ENCODE measurements around the gene TEKT1. TPM values are rescaled to one million over a fixed set of nuclear protein-coding genes. Genes with fewer than 3 reads are reported as not detected.

TEKT1 gene
- total and polyA plus RNA-seq, 3 donors from 2014 or later, result 7.0 to 61.3 (median 15.6) TPM

DNA sequence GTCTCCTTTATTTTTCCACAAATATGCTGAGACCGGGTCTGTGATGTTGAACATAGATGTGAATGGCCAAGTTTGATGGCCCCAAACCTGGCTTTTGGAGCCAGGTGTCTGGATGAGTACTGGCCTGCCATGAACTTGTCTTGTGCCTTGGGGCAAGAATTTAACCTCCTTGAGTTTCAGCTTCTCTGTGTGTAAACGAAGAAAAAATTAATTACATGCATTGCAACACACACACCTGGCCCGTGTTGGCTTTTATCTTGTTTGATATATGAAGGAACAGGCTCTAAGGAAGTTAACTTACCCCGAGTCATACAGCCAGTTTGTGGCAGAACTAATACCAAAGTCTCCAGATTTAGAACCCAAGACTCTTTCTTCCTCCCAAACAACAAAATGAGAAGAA lies 42.4 kb downstream of the TEKT1 start:
- intact Hi-C loops (cut with DNase I; ENCODE audit: low total_unique reads), result no loop called here
- TF ChIP-seq, protein P1, sequence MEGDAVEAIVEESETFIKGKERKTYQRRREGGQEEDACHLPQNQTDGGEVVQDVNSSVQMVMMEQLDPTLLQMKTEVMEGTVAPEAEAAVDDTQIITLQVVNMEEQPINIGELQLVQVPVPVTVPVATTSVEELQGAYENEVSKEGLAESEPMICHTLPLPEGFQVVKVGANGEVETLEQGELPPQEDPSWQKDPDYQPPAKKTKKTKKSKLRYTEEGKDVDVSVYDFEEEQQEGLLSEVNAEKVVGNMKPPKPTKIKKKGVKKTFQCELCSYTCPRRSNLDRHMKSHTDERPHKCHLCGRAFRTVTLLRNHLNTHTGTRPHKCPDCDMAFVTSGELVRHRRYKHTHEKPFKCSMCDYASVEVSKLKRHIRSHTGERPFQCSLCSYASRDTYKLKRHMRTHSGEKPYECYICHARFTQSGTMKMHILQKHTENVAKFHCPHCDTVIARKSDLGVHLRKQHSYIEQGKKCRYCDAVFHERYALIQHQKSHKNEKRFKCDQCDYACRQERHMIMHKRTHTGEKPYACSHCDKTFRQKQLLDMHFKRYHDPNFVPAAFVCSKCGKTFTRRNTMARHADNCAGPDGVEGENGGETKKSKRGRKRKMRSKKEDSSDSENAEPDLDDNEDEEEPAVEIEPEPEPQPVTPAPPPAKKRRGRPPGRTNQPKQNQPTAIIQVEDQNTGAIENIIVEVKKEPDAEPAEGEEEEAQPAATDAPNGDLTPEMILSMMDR (IDR thresholded peaks at IDR 0.05), result no peak
- TF ChIP-seq POLR2A (IDR thresholded peaks at IDR 0.05), result no peak
- Histone ChIP-seq H3K4me1 (no peaks in the 10 kb centered on the region), H3K27me3 (no peaks in the 10 kb centered on the region), H3K27ac (no peak overlapping the region), H3K4me3 (no peak overlapping the region), H3K9me3 (no peaks in the 10 kb centered on the region), H3K36me3 (ENCODE audit: low read depth, missing control alignments) (no peaks in the 10 kb centered on the region)
- 82 to 83% methylated on average over 4 of the region's 4 CpGs for WGBS, 2 donors
- no peak for DNase-seq

DNA sequence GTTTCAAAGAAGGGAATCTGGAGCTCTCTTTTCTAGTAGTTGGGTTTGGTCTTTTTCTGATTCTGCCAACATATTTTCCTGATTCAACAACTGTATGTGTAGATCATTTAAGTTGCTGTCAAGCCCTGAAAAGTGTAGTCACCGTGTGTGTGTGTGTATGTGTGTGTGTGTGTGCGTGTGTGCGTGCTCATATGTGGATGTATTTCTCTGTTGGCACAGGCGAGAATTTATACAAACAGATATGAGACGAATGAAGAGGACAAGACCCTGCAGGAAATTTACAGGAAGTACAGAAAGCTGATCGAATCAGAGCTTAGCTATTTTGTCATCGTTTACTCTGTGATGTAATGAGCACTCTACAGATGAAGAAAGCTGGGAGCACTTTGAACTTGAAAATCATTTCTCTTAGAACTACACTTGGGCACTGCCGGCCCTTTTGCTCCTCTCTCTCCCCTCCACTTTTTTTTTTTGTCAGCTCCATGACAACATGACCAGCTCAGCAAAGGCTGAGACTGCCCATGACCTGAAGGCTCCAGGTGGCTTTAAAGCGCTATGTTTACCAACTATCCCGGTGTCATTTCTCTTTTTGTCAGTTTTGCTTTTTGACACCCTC lies 44.3 kb downstream of the TEKT1 start:
- Histone ChIP-seq H3K36me3 (ENCODE audit: low read depth, missing control alignments) (no peaks in the 10 kb centered on the region), H3K9me3 (no peaks in the 10 kb centered on the region), H3K27ac (no peak overlapping the region), H3K4me1 (no peaks in the 10 kb centered on the region), H3K4me3 (no peak overlapping the region), H3K27me3 (no peaks in the 10 kb centered on the region)
- 66 to 68% methylated on average over 10 of the region's 10 CpGs for WGBS, 2 donors
- TF ChIP-seq, protein P1 (IDR thresholded peaks at IDR 0.05), result no peak
- no peak for TF ChIP-seq POLR2A (IDR thresholded peaks at IDR 0.05)
- intact Hi-C loops (cut with DNase I; ENCODE audit: low total_unique reads), result no loop called here
- DNase-seq, result no peak

DNA sequence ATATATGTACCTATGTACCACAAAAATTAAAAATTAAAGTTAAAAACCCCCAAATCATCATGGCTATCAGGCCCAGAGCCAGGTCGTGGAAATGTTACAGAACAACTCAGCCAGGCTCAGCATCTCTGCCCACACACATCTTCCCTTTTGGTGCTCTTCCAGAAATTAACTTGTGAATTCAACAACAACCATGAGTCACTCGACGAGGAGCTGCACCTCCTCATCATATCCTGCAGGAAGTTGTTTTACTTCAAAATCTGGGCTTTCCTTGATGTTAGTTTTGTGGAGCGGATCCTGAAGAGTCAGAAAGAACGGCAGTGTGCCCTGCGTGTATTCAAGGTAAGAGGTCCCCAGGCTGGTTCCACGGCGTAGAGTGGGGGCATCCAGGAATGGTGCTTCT lies 44.9 kb downstream of the TEKT1 start:
- Histone ChIP-seq H3K4me3 (no peak overlapping the region), H3K27ac (no peak overlapping the region), H3K36me3 (ENCODE audit: low read depth, missing control alignments) (no peaks in the 10 kb centered on the region), H3K9me3 (no peaks in the 10 kb centered on the region), H3K4me1 (no peaks in the 10 kb centered on the region), H3K27me3 (no peaks in the 10 kb centered on the region)
- no peak for TF ChIP-seq POLR2A (IDR thresholded peaks at IDR 0.05)
- TF ChIP-seq, protein P1 (IDR thresholded peaks at IDR 0.05), result no peak
- 68% methylated on average over 8 of the region's 8 CpGs for WGBS, 2 donors
- intact Hi-C loops (cut with DNase I; ENCODE audit: low total_unique reads), result no loop called here
- DNase-seq, result no peak

DNA sequence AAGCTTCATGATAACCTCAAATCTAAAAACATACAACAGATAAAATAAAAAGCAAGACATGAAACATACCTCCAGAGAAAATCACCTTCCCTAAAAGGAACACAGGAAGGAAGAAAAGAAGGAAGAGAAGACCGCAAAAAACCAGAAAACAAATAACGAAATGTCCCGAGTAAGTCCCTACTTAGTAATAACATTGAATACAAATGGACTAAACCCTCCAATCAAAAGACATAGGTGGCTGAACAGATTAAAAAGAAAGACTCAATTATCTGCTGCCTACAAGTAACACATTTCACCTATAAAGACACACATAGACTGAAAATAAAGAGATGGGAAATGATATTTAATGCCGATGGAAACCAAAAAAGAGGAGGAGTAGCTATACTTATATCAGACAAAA lies 49.3 kb downstream of the TEKT1 start:
- no peaks in the 10 kb centered on the region for H3K4me1 ChIP-seq
- 90 to 96% methylated on average over 4 of the region's 4 CpGs for WGBS, 2 donors
- no peak overlapping the region for H3K4me3 ChIP-seq
- H3K9me3 ChIP-seq, result no peaks in the 10 kb centered on the region
- no peak overlapping the region for H3K27ac ChIP-seq
- H3K27me3 ChIP-seq, result no peaks in the 10 kb centered on the region
- DNase-seq, result no peak
- intact Hi-C loops (cut with DNase I; ENCODE audit: low total_unique reads), result no loop called here
- TF ChIP-seq POLR2A (IDR thresholded peaks at IDR 0.05), result no peak
- TF ChIP-seq, protein P1 (IDR thresholded peaks at IDR 0.05), result no peak
- no peaks in the 10 kb centered on the region for H3K36me3 ChIP-seq (ENCODE audit: low read depth, missing control alignments)

DNA sequence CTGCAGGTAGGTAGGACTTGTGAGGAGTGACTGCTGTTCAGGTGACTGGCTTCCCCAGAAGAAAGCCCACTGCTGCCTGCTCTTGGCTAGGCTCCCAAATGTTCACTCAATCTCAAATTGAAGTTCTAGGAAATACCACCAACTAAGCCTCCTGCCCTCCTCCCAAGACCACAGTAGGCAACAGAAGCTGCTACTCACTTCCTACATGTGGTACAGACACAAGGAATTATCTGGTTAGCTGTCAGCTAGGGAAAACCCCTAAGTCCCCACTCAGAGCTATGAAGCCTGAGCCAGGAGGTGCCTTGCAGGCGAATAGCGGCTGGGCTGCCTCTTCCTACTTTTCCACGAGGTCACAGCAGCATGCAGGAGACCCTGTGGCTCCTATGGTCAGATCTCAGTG lies 50.6 kb downstream of the TEKT1 start:
- Histone ChIP-seq H3K27me3 (no peaks in the 10 kb centered on the region), H3K4me3 (no peak overlapping the region), H3K27ac (no peak overlapping the region), H3K4me1 (peaks cover 5% of the 10 kb centered on the region), H3K36me3 (ENCODE audit: low read depth, missing control alignments) (no peaks in the 10 kb centered on the region), H3K9me3 (no peaks in the 10 kb centered on the region)
- no peak for TF ChIP-seq POLR2A (IDR thresholded peaks at IDR 0.05)
- TF ChIP-seq, protein P1 (IDR thresholded peaks at IDR 0.05), result no peak
- intact Hi-C loops (cut with DNase I; ENCODE audit: low total_unique reads), result no loop called here
- WGBS, 2 donors, result 79 to 82% methylated on average over 3 of the region's 3 CpGs
- DNase-seq, result no peak

All from testis (tissue), 3 donors.